T-helper 1 cell (primary cell): ENCODE data around the gene TPPP.
A peak's percentile ranks its signal among the peaks of the same experiment; 100 is the strongest.

Experiments used
- DNase-seq, 5 donors: peaks; one replicate each; pipeline ENCODE4 v3.0.0-alpha.2; 2012 to 2020

TPPP gene

GRCh38 chr5:624118-624950 lies 68.8 kb downstream of the TPPP start:
- no peak for DNase-seq

GRCh38 chr5:623531-623930 lies 69.6 kb downstream of the TPPP start:
- no peak for DNase-seq

GRCh38 chr5:622946-623522 lies 70.1 kb downstream of the TPPP start:
- DNase-seq, result no peak

GRCh38 chr5:622359-622758 lies 70.8 kb downstream of the TPPP start:
- no peak for DNase-seq

GRCh38 chr5:621341-621761 lies 71.8 kb downstream of the TPPP start:
- no peak for DNase-seq

- DNase-seq, result no peak
These were observed 72.5 kb downstream of the TPPP start for GRCh38 chr5:620586-621180.

- DNase-seq, result no peak
These were observed 73.0 kb downstream of the TPPP start for GRCh38 chr5:620152-620551.

GRCh38 chr5:619444-619843 lies 73.7 kb downstream of the TPPP start:
- no peak for DNase-seq

- no peak for DNase-seq
These were observed 74.7 kb downstream of the TPPP start for GRCh38 chr5:618450-618849.

GRCh38 chr5:617896-618295 lies 75.3 kb downstream of the TPPP start:
- no peak for DNase-seq

GRCh38 chr5:616484-617039 lies 76.6 kb downstream of the TPPP start:
- DNase-seq, result no peak

- DNase-seq, result peak in 1 of 5 donors; percentile 27
These were observed 80.4 kb downstream of the TPPP start for GRCh38 chr5:612498-613424.

GRCh38 chr5:611731-612486 lies 81.2 kb downstream of the TPPP start, which contains the start of gene CEP72:
Gene CEP72, plus strand, starts transcription at chr5:612340. Its CDS starts 22 bp downstream, at chr5:612362.
- DNase-seq, result peak; percentile 85 to 94 (median 90)

GRCh38 chr5:610744-611730 lies 82.1 kb downstream of the TPPP start:
- DNase-seq, result no peak

GRCh38 chr5:610011-610743 lies 83.0 kb downstream of the TPPP start:
- DNase-seq, result no peak
